Mononuclear cell (primary cell): ENCODE measurements around the gene SLC2A5. TPM values are rescaled to one million over a fixed set of nuclear protein-coding genes. Genes with fewer than 3 reads are reported as not detected.
"Not testable (repeated sequence)": the region's sequence is repeated elsewhere in the genome, so short reads cannot be mapped to it uniquely, and the experiment has no call there.

ENCODE experiments used
- H3K27me3 ChIP-seq: 2 replicates; pipeline ENCODE4 v1.6.0; 2011; ENCODE audit warnings: low read length, control low read depth; ENCODE audit not compliant: insufficient read depth
- H3K4me1 ChIP-seq: 2 replicates; pipeline ENCODE4 v1.5.1; 2011; ENCODE audit warnings: mild to moderate bottlenecking, low read length, control low read depth; ENCODE audit not compliant: insufficient read depth
- H3K4me3 ChIP-seq: 2 replicates; pipeline ENCODE4 v1.5.1; 2011; ENCODE audit warnings: mild to moderate bottlenecking, low read length, moderate library complexity
- H3K9me3 ChIP-seq: 2 replicates; pipeline ENCODE4 v1.5.1; 2011; ENCODE audit warnings: low read depth, mild to moderate bottlenecking, control low read depth, low read length
- total RNA-seq: library from RNA; depleted of rRNA; stranded (reverse); fragments of >200 nt; gene quantifications from one replicate; pipeline ENCODE4 v1.2.3, GENCODE V29; 2012

Gene SLC2A5
- total RNA-seq, 1 donor = 0.73 TPM

DNA sequence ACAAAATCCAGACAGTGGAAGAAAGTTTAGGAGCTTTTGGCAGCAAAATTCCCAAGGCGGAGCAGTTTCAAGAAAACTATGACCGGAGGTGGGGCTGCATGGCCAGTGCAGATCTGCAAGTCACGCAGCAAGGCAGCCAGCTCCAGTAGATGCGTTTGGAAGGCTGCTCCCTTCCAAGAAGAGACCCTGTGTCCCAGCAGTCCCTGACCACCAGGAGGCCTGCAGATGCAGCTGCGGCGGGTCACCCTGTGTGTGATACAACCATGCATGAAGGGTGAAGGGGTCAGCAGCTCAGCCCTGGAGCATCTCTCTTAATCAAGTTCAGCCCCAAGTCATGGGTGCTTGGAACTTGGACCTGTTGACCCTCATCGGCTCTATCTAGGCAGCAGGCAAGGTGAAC lies 30.1 kb upstream of the SLC2A5 start:
- no peak overlapping the region for H3K4me3 ChIP-seq
- H3K4me1 ChIP-seq = no peaks in the 10 kb centered on the region
- H3K27me3 ChIP-seq = no peaks in the 10 kb centered on the region
- no peaks in the 10 kb centered on the region for H3K9me3 ChIP-seq

DNA sequence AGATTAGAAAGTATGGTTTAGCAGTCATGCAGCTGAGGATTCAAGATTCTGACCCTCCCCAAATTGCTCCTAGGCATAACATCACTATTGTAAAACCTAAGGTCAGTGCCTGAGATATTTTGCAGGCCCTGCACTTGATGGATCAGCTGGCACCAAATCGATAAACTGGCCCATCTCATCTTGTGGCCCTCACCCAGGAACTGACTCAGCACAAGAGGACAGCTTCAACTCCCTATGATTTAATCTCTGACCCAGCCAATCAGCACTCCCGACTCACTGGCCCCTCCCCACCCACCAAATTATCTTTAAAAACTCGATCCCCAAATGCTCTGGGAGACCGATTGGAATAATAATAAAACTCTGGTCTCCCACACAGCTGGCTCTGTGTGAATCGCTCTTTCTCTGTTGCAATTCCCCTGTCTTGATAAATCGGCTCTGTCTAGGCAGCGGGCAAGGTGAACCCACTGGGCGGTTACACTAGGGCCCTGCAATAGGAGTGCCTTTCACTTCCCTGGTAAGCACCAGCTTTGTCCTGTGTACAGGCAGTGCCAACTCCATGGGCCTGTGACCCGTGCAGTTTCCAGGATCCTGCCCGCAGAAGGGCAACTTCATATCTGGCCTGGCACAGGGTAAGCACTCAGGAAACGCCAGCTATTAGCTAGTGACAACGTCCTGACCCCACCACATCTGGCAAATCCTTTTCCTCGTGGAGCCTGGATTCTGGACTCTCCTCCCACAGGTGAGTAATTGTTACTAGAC lies 28.7 kb upstream of the SLC2A5 start:
- Histone ChIP-seq H3K4me1 (peaks cover 13% of the 10 kb centered on the region), H3K9me3 (no peaks in the 10 kb centered on the region), H3K4me3 (no peak overlapping the region)

DNA sequence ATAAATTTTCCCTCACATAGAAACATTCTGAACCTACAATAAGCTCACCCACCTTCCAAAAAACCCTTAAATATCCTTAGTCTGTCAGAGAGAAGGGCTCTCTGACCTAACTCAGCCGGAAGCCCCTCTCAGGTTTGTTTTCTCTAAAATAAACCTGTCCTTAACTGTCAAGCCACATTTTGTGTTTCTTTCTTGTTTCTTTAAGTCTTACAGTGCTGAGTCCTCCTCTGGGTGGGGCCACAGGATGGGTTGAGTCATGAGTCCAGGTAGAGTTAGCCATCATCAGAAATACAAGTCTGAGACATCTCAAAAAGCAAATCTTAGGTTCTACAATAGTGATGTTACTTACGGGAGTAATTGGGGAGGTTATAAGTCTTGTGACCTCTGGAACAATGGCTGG lies 26.4 kb upstream of the SLC2A5 start:
- no peak overlapping the region for H3K4me3 ChIP-seq

More for the DNA sequence above, 28.7 kb upstream of the SLC2A5 start:
- no peaks in the 10 kb centered on the region for H3K27me3 ChIP-seq

DNA sequence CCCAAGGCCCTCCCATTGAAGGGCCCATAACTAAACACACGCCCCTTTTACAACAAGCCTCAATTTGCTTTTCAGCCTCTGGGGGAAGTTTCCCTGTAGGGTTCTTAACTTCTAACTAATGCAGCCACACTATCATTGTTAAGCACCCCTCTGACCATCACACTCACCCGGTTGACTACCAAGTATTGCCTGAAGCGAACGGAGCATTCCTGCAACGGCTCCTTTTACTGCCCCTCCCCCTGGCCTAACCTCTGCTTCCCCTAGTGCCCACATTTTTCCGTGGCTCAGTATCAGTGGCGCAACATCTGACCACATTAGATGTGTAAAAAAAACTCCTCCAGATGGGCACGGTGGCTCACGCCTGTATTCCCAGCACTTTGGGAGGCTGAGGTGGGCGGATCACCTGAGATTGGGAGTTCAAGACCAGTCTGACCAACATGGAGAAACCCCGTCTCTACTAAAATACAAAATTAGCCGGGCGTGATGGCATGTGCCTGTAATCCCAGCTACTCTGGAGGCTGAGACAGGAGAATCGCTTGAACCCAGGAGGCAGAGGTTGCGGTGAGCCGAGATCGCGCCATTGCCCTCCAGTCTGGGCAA lies 24.7 kb upstream of the SLC2A5 start:
- H3K4me3 ChIP-seq, H3K27me3 ChIP-seq, H3K9me3 ChIP-seq: not testable (repeated sequence)
- H3K4me1 ChIP-seq = peaks cover 24% of the 10 kb centered on the region

More for the DNA sequence above, 26.4 kb upstream of the SLC2A5 start:
- no peaks in the 10 kb centered on the region for H3K27me3 ChIP-seq
- H3K4me1 ChIP-seq = peaks cover 24% of the 10 kb centered on the region
- H3K9me3 ChIP-seq = no peaks in the 10 kb centered on the region

DNA sequence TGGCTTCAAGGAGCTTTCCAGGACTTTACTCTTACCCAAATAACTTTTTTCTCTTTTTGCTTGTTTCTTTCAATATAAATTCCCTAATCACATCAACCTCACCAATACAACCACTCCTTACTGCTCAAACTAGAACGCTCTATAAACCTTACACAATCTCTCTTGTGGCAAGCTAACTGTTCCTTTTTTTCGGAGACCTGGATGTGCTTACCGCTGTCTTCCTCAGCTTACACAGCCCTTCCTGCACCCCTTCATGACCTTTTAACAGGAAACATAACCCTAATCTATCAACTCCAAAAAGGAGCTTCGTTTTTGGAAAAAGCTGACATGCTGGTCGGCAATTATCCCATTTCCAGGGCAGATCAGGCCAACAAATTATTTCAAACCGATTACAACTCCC lies 24.1 kb upstream of the SLC2A5 start:
- Histone ChIP-seq H3K9me3 (no peaks in the 10 kb centered on the region), H3K4me3 (no peak overlapping the region), H3K27me3 (no peaks in the 10 kb centered on the region), H3K4me1 (peaks cover 24% of the 10 kb centered on the region)

DNA sequence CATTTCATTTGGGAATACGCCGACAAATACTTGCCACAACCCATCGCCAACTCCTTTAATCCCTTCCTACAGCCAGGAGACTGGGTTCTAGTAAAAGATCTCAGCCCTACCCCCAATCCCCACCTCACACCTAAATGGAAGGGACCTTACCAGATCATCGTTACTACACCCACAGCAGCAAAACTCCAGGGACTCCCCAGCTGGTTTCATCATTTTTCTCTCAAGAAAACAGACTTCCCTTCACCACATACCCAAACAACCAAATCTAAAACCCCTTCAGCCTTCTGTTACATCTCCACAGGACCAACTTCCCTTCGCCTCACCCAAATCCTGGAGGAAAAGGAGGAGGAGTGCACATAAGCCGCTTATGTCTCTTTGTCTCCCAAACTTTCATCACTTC lies 23.7 kb upstream of the SLC2A5 start:
- Histone ChIP-seq H3K4me1 (peaks cover 24% of the 10 kb centered on the region), H3K9me3 (no peaks in the 10 kb centered on the region), H3K27me3 (no peaks in the 10 kb centered on the region), H3K4me3 (no peak overlapping the region)

DNA sequence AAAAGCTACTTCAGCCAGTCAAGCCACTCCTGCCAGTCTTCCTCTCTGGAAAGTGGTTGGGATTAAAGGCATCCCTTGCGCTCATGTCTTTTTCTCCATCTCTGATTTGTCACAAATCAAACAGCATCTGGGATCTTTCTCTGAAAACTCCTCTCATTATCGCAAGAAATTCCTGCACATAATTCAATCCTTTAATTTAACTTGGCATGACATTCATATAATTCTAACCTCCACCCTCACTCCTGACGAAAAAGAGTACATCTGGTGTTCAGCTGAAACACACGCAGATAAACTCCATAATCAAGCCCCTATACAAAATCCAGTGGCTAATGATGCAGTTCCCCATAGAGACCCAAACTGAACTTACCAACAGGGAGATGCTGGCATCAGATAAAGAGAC lies 19.4 kb upstream of the SLC2A5 start:
- H3K4me1 ChIP-seq = peaks cover 47% of the 10 kb centered on the region
- no peaks in the 10 kb centered on the region for H3K9me3 ChIP-seq
- no peaks in the 10 kb centered on the region for H3K27me3 ChIP-seq
- H3K4me3 ChIP-seq = no peak overlapping the region

DNA sequence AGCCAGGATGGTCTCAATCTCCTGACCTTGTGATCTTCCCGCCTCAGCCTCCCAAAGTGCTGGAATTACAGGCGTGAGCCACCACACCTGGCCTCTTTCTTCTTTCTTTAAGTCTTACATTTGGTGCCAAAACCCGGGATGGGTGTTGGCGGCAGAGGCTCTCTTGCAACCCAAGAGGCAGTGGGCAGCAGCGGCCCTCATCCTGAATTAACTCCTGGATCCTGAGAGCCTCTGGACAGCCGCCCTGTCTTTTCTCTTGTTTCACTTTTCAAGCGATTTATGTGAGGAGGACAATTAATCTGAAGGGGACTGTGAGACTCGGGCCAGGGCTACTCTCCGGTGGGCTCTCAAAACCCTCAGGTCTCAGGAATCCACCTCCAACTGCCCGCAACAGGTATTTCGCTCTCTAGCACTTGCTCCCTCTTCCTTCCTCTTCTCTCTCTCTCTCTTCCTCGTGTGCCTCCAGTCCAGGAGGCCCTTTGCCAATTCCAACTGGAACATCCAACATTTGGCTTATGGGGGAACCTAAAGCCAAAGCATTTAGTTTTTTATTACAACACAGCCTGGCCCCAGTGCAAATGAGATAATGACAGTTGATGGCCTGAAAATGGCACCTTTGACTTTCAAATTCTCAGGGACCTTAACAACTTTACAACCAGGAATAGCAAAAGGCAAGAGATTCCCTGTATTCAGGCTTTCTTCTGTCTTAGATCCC lies 18.1 kb upstream of the SLC2A5 start:
- Histone ChIP-seq H3K4me1 (peaks cover 46% of the 10 kb centered on the region), H3K27me3 (no peaks in the 10 kb centered on the region), H3K9me3 (no peaks in the 10 kb centered on the region)

DNA sequence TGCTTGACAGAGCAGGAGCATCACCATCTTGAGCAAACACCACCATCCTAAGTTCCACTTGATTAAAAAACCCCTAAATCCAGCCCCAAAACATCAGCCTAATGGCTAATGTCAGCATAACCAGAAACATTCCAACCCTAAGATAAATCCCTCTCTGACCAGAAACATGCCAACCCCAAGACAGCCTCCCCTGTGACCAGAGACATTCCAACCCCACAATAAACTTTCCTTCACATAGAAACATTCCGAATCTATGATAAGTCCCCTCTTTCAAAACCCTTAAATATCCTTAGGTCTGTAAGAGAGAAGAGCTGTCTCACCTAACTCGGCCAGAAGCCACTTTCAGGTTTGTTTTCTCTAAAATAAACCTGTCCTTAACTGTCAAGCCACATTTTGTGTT lies 17.4 kb upstream of the SLC2A5 start:
- Histone ChIP-seq H3K9me3 (no peaks in the 10 kb centered on the region), H3K4me3 (no peak overlapping the region), H3K27me3 (no peaks in the 10 kb centered on the region), H3K4me1 (peaks cover 48% of the 10 kb centered on the region)

More for the DNA sequence above, 18.1 kb upstream of the SLC2A5 start:
- H3K4me3 ChIP-seq = no peak overlapping the region

DNA sequence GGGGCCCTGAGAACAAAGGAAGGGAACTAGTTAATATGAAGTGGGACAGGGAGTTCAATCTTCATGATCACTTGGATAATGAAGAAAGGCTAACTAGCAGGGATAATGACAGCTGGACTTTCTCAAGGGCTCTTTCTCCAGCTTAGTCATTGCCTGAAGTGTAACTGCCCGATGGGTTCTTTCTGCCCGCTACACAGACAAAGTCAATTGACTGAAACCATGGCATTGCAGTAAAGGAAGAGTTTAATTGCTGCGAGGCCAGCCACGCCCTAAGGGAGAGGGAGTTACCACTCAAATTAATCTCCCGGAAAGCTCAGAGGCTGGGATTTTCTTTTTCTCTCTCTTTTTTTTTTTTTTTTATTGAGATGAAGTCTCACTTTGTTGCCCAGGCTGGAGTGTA lies 16.6 kb upstream of the SLC2A5 start:
- no peaks in the 10 kb centered on the region for H3K27me3 ChIP-seq
- no peak overlapping the region for H3K4me3 ChIP-seq
- H3K9me3 ChIP-seq = no peaks in the 10 kb centered on the region
- H3K4me1 ChIP-seq = peaks cover 50% of the 10 kb centered on the region

DNA sequence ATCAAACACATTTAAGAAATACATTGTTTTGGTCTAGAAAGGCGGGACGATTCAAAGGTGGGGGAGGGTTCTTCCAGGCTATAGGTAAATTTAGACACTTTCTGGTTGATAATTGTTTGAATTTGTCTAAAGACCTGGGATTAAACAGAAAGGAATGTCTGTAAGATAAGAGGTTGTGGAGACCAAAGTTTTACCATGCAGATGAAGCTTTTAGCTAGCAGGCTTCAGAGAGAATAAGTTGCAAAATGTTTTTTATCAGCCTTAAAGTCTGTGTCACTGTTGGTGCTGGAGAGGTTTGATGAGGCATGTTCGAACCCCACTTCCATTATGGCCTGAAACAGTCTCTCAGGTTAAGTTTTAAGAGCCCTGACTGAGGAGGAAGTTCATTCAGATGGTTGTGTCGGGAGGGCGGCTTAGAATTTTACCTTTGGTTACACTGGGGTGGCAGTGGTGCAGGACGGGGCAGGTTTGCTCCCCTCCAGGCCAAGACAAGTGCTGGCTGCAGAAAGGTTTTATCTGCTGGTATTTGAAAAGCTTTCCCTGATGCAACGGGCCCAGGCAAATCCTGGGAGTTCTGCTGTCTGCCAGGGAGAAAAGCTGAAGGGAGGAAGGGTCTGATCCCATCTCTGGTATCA lies 16.0 kb upstream of the SLC2A5 start:
- no peaks in the 10 kb centered on the region for H3K27me3 ChIP-seq
- no peak overlapping the region for H3K4me3 ChIP-seq
- no peaks in the 10 kb centered on the region for H3K9me3 ChIP-seq
- H3K4me1 ChIP-seq = peaks cover 55% of the 10 kb centered on the region

DNA sequence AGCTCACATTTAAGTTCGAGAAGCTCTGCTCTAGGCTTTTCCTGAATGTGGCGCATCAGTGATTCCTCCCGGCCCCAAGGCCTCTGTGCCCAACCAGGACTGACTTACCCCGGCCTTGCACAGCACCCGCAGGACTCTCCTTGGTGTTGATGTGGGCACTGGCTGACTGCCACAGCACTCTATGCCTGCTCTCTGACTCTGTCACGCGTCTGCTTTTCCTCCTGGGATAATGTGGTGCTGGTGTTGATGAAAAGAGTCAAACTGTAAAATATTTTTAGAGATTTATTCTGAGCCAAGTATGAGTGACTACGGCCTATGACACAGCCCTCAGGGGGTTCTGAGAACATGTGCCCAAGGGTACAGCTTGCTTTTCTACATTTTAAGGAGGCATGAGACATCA lies 15.5 kb upstream of the SLC2A5 start:
- Histone ChIP-seq H3K4me1 (peaks cover 58% of the 10 kb centered on the region), H3K27me3 (no peaks in the 10 kb centered on the region), H3K9me3 (no peaks in the 10 kb centered on the region), H3K4me3 (no peak overlapping the region)

DNA sequence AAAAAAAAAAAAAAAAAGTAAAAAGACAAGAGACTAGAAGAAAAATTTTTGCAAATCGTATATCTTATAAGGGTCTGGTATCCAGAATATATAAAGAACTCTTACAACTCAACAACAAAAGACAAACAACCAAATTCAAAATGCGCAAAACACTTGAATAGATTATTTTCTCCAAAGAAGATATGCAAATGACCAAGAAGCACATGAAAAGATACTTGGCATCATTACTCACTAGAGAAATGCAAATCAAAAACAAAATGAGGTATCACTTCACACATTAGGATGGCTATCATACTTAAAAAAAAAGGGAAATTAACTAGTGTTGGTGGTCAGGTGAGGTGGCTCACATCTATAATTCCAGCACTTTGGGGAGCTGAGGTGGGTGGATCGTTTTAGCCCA lies 12.0 kb upstream of the SLC2A5 start:
- Histone ChIP-seq H3K4me3 (no peak overlapping the region), H3K9me3 (no peaks in the 10 kb centered on the region), H3K27me3 (no peaks in the 10 kb centered on the region), H3K4me1 (peaks cover 76% of the 10 kb centered on the region)

DNA sequence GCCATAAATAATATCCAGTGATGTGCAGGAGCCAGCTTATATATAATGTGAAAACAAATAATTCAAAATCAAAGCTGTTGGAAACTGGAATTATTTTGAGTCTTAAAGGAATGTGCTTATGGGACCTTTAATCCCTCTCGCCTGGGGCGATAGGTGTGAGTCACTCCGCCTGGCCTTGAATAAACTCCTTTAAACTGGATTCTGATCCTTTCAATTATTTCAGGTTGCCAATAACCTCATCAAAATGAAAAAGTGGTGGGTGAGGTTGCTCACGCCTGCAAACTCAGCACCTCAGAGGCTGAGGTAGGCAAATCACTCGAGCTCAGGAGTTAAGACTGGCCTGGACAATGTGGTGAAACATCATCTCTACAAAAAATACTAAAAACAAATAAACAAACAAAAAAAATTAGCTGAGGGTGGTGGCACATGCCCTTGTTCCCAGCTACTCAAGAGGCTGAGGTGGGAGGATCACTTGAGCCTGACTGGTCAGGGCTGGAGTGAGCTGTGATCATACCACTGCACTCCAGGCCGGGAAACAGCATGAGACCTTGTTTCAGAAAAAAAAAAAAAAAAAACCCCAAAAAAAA lies 11.4 kb upstream of the SLC2A5 start:
- H3K9me3 ChIP-seq = no peaks in the 10 kb centered on the region
- peaks cover 79% of the 10 kb centered on the region for H3K4me1 ChIP-seq
- H3K4me3 ChIP-seq = no peak overlapping the region
- no peaks in the 10 kb centered on the region for H3K27me3 ChIP-seq
